Colonic mucosa (tissue), 4 donors: ENCODE results near the gene PLBD1. TPM values are rescaled to one million over a fixed set of nuclear protein-coding genes. Genes with fewer than 3 reads are reported as not detected.
A peak's percentile ranks its signal among the peaks of the same experiment; 100 is the strongest.

ENCODE experiments used
- DNase-seq: peaks from one replicate; pipeline ENCODE4 v3.0.0-alpha.2; 2020
- H3K27ac ChIP-seq: fragments of 200-600 bp; one replicate; pipeline ENCODE4 v1.8.0; 2021
- H3K27me3 ChIP-seq: fragments of 200-600 bp; one replicate; pipeline ENCODE4 v1.8.0; 2021
- H3K36me3 ChIP-seq: fragments of 200-600 bp; one replicate; pipeline ENCODE4 v1.8.0; 2021
- H3K4me1 ChIP-seq: fragments of 200-600 bp; one replicate; pipeline ENCODE4 v1.8.0; 2021; ENCODE audit warnings: mild to moderate bottlenecking
- H3K4me3 ChIP-seq: fragments of 200-600 bp; one replicate; pipeline ENCODE4 v1.8.0; 2021
- H3K9ac ChIP-seq, 2 donors: one replicate each; pipeline ENCODE4 v1.7.0; 2013; ENCODE audit warnings: control low read depth in 2 of 2, low read depth in 2 of 2, low read length in 2 of 2
- H3K9me3 ChIP-seq: fragments of 200-600 bp; one replicate; pipeline ENCODE4 v1.8.0; 2021
- CTCF ChIP-seq: fragments of 200-600 bp; IDR thresholded peaks from one replicate; pipeline ENCODE4 v1.8.0; 2022; ENCODE audit warnings: antibody characterized with exemption, mild to moderate bottlenecking
- intact Hi-C: fragments of 100-400 bp; cut with DNase I; formaldehyde crosslinking; loops from one replicate; pipeline ENCODE4 v1.14.1; 2022
- total RNA-seq, 2 donors: library from RNA; stranded (reverse); fragmentation: NEBNext Ultra II Directional in 1 of 2; extraction: Animal tissue kit (Norgen Biotek cat#: 25700) in 1 of 2; gene quantifications; one replicate each; pipeline ENCODE4 v1.2.1, GENCODE V29; 2021
- donor health status: healthy.
- donor health status: DM: no; HTN: no; CAD: no.
- donor health status: DM: no; HTN: no; CAD: no.

The PLBD1 gene
- total RNA-seq, 2 donors from 2014 or later: 85.0 to 91.7 TPM

GRCh38 chr12:14564336-14564959 is 3.2 kb downstream of the PLBD1 start:
- Histone ChIP-seq H3K27me3 (no peaks in the 10 kb centered on the region), H3K4me1 (peaks cover 5% of the 10 kb centered on the region), H3K36me3 (no peaks in the 10 kb centered on the region), H3K4me3 (no peak overlapping the region), H3K27ac (no peak overlapping the region), H3K9ac (no peak overlapping the region), H3K9me3 (no peaks in the 10 kb centered on the region)
- no peak for TF ChIP-seq CTCF
- DNase-seq: no peak
- intact Hi-C loops: no loop called here

DNA sequence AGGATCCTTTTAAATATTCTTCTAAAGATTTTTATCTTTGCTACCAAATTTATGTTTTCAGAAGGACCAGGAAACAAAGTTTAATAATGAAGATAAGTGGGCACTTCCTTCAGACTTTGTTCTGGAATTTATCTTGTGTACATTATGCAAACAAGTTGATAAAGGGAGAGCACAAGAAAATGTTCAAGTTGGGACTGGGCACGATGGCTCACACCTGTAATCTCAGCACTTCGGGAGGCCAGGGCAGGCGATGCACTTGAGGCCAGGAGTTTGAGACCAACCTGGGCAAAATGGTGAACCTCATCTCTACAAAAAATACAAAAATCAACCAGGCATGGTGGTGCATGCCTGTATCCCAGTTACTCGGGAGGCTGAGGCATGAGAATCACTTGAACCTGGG is 4.6 kb downstream of the PLBD1 start:
- H3K9me3 ChIP-seq: no peaks in the 10 kb centered on the region
- no peak overlapping the region for H3K4me3 ChIP-seq
- TF ChIP-seq CTCF: no peak
- H3K27ac ChIP-seq: peak overlapping the region; percentile 47
- H3K27me3 ChIP-seq: no peaks in the 10 kb centered on the region
- intact Hi-C loops: no loop called here
- DNase-seq: peak; percentile 46
- H3K36me3 ChIP-seq: no peaks in the 10 kb centered on the region
- no peak overlapping the region for H3K9ac ChIP-seq
- H3K4me1 ChIP-seq: peaks cover 5% of the 10 kb centered on the region

- Histone ChIP-seq H3K4me1 (peaks cover 5% of the 10 kb centered on the region), H3K9ac (no peak overlapping the region), H3K4me3 (no peak overlapping the region), H3K36me3 (no peaks in the 10 kb centered on the region), H3K27ac (peak overlapping the region; percentile 47), H3K9me3 (no peaks in the 10 kb centered on the region), H3K27me3 (no peaks in the 10 kb centered on the region)
- intact Hi-C loops: no loop called here
- DNase-seq: no peak
- no peak for TF ChIP-seq CTCF
These were observed 5.4 kb downstream of the PLBD1 start for GRCh38 chr12:14562279-14562678.

GRCh38 chr12:14561677-14562238 is 5.9 kb downstream of the PLBD1 start:
- Histone ChIP-seq H3K4me1 (peaks cover 5% of the 10 kb centered on the region), H3K4me3 (no peak overlapping the region), H3K27ac (peak overlapping the region; percentile 7), H3K27me3 (no peaks in the 10 kb centered on the region), H3K36me3 (no peaks in the 10 kb centered on the region), H3K9me3 (no peaks in the 10 kb centered on the region), H3K9ac (peak overlapping the region in 1 of 2 donors; percentile 6)
- DNase-seq: no peak
- intact Hi-C loops: no loop called here
- TF ChIP-seq CTCF: no peak

DNA sequence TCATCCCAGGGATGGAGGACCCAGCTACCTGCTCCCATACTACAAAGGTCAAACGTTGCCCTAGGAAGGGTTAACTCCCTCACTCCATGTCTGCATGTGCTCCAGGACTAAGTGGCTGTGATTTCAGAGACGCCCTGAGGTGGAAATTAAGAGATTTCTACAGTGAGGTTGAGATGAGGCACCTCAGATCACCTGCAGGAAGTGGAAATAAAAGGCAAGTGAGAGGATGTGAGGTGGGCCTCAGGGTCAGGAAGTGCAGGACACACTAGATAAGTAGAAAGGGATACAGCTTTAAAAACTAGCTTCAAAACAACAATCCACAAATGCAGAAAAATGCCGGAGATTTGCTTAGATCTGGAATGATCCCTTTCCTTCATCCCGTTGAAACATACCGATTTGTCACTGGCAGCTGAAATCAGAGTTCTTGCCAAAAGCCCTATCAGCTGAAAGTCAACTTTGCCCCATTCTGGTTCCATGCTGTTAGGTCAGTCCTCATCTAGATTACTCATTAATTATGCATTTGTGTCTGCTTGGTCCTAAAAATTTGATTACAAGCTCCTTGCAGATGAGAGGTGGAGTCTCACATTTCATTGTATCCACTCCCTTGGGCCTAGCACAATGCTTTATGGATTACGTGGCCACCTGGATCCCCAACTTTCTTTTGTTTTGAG is 6.6 kb downstream of the PLBD1 start:
- peak overlapping the region; percentile 7 for H3K27ac ChIP-seq

More for the DNA sequence above, 6.6 kb downstream of the PLBD1 start:
- H3K9ac ChIP-seq: peak overlapping the region in 1 of 2 donors; percentile 59
- H3K4me3 ChIP-seq: no peak overlapping the region
- no peaks in the 10 kb centered on the region for H3K27me3 ChIP-seq
- no peak for TF ChIP-seq CTCF
- peaks cover 5% of the 10 kb centered on the region for H3K4me1 ChIP-seq
- intact Hi-C loops: no loop called here
- H3K9me3 ChIP-seq: no peaks in the 10 kb centered on the region
- H3K36me3 ChIP-seq: no peaks in the 10 kb centered on the region
- no peak for DNase-seq
